Left renal cortex interstitium (tissue), 4 donors: ENCODE results near the gene NIPAL3. TPM values are rescaled to one million over a fixed set of nuclear protein-coding genes. Genes with fewer than 3 reads are reported as not detected.
"Not testable (repeated sequence)": the region's sequence is repeated elsewhere in the genome, so short reads cannot be mapped to it uniquely, and the experiment has no call there.

Experiments
- DNase-seq, 4 donors: peaks; one replicate each; pipeline ENCODE4 v3.0.0-alpha.2; 2013; ENCODE audit warnings: low read depth in 4 of 4, low spot score in 2 of 4, missing footprints in 1 of 4
- polyA plus RNA-seq, 4 donors: library from polyadenylated mRNA; unstranded; fragments of 120-200 nt; gene quantifications; one replicate each; pipeline ENCODE4 v1.2.1, GENCODE V29; 2013; ENCODE audit not compliant: insufficient read length in 4 of 4

The NIPAL3 gene
- polyA plus RNA-seq, 4 donors: 20.4 to 22.7 (median 21.2) TPM

DNA sequence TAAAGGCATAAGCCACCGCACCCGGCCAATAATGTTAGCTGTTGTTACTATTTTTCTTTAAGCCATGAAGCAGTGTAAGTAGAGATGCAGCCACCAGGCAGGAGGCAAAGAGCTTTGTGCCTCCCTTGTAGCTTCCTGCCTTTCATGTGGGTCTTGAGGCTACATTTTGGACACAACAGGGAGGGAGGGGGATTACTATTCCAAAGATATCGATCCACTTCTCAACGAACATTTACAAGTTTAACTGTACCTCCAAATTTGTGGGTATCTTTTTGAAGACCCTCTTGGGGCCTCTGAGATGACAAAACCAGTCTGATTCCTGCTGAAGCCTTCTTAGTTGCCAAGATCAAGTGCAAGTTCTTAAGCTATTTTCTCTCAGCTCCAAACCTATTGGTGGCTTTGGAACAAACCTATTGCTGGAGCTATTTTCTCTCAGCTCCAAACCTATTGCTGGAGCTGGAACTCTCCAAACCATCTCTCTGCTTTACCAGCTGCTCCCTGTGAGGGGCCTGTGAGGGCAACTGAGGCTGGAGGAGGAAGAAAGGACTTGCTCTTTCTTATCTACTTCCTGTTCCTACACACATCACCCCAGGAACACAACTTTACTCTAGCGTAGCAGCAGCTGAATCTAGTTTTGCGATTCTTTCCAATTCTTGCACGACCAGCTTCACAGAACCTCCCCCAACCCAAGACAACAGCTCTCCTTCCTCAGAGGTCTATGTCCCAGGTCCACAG, 70.9 kb downstream of the NIPAL3 start:
- no peak for DNase-seq

DNA sequence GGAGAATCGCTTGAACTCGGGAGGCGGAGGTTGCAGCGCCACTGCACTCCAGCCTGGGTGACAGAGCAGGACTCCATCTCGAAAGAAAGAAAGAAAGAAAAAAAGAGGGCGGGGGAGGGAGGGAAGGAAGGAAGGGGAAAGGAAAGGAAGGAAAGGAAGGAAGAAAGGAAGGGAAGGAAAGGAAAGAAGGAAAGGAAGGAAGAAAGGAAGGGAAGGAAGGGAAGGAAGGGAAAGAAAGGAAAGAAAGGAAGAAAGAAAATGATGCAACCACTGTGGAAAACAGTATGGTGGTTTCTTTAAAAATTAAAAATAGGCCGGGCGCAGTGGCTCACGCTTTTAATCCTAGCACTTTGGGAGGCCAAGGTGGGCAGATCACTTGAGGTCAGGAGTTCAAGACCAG, 71.9 kb downstream of the NIPAL3 start:
- no peak for DNase-seq

DNA sequence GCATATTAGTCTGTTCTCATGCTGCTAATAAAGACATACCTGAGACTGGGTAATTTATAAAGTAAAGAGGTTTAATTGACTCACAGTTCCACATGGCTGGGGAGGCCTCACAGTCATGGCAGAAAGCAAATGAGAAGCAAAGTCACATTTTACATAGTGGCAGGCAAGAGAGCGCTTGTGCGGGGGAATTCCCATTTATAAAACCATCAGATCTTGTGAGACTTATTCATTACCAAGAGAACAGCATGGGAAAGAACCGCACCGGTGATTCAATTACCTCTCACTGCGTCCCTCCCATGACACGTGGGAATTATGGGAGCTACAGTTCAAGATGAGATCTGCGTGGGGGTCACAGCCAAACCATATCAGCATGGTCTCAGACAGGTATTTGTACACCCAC, 72.6 kb downstream of the NIPAL3 start:
- DNase-seq: not testable (repeated sequence)

DNA sequence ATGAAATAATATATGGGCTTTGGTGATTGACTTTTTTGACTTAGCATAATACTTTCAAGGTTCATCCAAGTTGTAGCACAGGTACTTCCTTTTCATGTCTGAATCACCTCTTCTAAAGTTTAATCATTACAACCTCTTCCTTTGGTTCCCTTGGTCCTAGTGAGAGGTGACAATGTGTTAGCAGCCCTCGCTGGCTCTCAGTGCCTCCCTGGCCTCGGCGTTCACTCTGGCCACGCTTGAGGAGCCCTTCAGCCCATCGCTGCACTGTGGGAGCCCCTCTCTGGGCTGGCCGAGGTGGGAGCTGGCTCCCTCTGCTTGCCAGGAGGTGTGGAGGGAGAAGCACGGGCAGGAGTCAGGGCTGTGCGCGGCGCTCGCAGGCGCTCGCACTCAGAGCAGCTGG, 74.1 kb downstream of the NIPAL3 start:
- DNase-seq: no peak

DNA sequence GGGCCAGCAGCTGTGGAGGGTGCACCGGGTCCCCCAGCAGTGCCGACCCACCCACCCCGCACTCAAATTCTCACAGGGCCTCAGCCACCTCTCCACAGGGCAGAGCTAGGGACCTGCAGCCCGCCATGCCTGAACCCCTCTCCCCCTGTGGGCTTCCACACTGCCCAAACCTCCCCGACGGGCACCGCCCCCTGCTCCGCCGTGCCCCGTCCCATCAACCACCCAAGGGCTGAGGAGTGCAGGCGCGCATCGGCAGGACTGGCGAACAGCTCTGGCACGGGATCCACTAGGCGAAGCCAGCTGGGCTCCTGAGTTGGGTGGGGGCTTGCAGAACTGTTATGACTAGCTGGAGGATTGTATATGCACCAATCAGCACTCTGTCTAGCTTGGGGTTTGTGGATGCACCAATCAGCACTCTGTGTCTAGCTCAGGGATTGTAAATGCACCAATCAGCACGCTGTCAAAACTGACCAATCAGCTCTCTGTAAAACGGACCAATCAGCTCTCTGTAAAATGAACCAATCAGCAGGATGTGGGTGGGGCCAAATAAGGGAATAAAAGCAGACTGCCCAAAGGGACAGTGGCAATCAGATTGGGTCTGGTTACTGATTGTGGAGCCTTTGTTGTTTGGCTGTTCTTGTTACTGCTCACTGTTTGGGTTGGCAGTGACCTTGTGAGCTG, 74.6 kb downstream of the NIPAL3 start:
- DNase-seq: no peak

DNA sequence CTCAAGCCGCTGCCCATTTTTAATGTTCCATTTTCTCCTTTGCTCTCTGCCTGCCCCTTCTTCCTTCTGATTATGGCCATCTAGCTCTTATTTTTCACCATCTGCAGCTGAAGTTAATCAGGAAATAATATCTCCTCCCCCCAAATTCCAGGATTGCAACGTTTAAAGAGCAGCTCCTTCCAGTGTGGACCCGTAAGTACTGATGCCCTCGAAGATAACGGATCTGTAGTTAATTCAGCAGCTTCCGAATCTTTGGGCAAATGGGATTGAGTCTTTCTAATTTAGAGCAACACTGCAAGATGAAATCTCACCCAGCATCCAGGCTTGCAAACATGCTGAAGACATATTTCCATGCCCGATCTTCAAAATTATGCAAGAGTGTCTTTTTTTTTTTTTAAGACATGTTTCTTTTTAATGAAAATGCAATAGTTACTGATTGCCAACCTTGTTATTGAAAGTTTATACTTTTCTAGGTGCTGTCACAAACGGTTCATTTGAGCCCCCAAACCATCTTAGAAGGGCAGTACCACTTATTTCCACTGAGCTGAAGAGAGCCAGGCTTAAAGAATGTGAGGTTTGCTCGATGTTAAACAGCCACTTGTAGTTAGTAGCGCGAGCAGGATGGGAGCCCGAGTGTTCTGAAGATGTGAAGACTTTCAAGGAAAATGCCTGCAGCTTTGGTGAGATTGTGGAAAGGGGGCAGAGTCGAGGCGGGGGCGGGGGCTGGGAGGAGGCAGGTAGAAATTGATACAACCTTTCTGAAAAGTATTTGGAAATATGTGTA, 76.2 kb downstream of the NIPAL3 start:
- DNase-seq: no peak

DNA sequence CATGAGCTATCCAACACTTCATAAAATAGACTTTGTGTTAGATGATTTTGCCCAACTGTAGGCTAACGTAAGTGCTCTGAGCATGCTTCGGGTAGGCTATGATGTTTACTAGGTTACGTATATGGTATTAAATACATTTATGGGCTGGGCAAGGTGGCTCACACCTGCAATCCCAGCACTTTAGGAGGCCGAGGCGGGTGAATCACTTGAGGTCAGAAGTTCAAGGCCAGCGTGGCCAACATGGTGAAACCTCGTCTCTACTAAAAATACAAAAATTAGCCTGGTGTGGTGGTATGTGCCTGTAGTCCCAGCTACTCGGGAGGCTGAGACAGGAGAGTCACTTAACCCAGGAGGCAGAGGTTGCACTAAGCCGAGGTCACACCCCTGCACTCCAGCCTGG, 77.3 kb downstream of the NIPAL3 start:
- DNase-seq: not testable (repeated sequence)

DNA sequence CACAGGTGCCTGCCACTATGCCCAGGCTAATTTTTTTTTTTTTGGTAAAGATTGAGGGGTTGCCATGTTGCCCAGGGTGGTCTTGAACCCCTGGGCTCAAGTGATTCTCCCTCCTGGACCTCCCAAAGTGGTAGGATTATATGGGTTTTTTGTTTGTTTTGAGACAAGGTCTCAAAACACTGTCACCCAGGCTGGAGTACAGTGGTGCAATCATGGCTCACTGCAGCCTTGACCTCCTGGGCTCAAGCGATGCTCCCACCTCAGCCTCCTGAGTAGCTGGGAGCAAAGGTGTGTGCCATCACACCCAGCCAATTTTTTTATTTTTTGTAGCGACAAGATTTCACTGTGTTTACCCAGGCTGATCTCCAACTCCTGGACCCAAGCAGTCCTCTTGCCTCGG, 78.2 kb downstream of the NIPAL3 start:
- DNase-seq: no peak

DNA sequence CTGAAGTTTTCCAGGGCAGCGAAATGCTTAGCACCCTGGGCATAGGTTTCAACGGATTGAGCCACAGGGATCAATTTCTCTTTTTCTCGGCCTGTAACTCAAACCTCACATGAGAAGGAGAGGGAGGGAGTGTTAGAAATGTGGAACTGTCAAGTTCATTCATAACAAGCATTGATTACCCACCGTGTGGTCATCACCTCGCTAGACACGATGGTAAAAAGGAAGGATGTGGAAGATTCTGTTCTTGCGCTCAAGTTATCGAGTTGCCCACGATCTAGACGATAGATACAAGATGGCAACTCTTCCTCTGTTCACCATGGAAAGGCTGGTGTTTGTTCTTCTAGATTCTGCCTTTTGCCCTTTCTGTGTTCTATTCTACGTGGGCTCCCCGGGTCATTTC, 83.0 kb downstream of the NIPAL3 start:
- DNase-seq: no peak

DNA sequence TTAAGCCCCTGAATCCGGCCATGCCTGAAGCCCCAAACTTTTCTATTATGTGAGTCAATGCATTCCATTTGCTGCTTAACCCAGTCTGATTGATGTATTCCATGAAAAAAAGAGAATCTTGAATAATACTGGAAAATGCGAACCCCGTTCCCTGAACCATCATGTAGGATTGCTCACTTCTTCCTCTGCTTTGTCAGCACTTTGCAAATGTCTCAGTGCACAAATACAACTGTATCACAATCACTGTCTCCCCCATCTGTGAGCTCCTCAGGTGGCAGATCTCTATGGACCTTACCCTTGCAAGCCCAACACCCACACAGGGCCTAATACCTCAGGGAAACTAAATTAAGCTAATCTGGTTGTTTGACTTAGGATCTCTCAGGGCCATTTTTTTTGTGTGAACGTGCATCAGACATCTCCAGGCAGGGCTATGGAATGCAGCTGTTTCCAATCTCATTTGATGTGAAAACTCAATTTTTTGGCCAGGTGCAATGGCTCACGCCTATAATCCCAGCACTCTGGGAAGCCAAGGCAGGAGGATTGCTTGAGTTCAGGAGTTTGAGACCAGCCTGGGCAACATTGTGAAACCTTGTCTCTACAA, 84.9 kb downstream of the NIPAL3 start:
- DNase-seq: no peak

DNA sequence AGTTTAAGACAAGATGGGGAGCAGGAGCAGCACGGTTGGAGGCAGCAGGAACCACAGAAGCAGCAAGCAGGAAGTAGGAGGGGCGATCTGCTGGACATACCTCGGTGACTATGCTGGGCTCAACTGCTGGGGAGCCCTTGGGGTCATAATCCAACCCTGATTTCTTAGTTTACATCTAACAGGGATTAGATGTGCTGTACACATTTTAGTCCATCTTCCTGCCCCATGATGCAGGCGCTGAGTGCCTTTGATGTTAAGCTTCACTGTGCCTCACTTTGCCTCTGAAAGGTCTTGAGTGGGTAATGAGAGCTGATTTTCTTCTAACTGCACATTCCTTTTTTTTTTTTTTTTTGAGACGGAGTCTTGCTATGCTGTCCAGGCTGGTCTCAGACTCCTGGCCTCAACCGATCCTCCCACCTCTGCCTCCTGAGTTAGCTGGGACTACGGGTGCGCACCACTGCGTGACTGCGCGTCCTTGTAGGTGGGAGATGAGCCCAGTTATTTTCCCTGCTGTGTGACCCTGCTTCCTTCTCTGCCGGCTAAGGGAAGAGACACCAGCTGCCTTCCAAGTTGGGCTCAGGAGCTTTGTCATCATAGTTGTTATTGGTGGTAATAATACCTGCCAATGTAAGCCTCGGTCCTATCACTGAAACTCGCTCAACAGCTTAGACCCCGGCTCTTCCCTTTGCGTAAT, 85.9 kb downstream of the NIPAL3 start:
- no peak for DNase-seq

DNA sequence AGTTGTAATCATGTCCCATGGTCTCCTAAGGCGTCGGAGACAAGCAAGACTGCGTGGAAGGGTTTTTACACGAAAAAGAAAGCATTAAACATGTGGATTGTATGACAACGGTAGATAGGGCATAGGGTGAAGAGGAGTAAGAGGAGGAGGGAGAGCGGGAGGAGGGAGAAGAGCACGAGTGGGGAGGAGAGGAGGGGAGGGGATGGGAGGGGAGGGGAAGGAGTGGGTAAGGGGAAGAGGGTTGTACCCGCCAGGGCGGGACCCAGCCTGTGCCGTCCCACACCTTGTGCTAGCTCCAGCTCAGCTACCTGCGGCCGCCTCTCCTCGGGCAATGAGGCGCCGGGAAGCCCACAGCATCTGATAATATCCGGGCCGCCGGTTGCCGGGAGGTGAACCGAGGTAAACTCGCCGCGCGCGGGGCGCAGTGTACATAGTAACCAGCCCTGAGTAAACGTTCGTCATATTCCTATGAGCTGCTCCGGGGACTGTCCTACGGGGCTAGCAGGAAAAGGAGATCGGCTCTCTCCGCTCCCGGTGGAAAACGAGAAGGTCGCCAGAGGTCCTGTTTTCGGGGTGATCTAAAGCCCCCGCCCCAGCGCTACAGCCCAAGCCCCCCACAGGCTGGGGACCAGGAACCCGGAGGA, 86.6 kb downstream of the NIPAL3 start:
- peak in 2 of 4 donors; percentile 41 to 42 for DNase-seq

DNA sequence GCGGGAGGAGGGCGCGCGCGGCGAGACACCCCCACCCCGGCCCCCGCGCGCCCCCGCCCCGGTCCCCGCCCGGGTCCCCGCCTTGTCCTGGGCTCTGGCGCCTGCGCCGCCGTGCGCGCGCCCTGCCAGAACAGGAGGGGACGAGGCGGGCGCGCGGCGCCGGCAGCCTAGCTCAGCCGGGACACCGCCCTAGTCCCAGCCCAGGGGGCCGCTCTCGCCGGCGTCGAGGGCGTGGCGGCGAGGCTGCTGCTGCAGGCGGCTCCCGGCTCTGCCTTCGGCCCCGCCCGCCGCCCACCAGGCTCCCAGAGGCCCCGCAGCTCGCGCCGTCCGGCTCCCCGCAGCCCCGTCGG, 87.1 kb downstream of the NIPAL3 start, which contains the start of gene RCAN3:
TSS of gene RCAN3 (plus strand) at position 128 of the 350 bp plus-strand sequence. CDS start 11,537 bp downstream, outside the sequence.
- DNase-seq: peak in 3 of 4 donors; percentile 64 to 78 (median 72)

DNA sequence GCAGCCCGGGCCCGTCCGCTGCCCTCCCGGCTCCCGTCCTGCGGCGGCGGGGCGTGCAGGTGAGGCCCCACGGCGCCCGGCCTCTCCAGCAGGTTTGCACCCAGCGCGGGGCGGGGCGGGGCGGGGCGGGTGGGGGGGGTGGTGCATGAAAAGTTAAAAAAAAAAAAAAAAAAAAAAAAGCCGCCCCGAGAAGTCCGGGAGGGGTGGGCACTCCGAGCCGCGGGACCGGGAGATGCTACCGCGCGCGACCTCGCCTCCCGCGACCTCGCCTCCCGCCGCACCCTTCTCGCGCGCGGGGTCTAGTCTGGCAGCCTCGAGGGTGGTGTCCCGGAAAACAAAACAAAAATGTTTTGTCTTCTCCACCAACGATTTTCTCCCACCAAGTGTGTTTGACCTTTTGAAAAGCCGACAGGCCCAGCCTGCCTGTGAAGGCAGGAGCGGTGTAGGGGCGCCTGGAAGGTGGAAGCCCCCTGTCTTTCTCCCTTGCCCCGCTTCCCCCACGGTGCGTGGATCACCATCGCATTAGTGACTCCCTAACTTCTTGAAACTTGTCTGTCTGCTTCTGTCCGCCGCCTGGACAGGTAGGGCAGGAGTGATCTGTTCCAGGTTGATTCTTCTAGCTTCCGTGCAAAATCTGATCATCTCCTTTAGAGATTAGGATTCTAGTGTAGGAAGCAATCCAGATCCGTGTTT, 87.6 kb downstream of the NIPAL3 start:
- DNase-seq: no peak

DNA sequence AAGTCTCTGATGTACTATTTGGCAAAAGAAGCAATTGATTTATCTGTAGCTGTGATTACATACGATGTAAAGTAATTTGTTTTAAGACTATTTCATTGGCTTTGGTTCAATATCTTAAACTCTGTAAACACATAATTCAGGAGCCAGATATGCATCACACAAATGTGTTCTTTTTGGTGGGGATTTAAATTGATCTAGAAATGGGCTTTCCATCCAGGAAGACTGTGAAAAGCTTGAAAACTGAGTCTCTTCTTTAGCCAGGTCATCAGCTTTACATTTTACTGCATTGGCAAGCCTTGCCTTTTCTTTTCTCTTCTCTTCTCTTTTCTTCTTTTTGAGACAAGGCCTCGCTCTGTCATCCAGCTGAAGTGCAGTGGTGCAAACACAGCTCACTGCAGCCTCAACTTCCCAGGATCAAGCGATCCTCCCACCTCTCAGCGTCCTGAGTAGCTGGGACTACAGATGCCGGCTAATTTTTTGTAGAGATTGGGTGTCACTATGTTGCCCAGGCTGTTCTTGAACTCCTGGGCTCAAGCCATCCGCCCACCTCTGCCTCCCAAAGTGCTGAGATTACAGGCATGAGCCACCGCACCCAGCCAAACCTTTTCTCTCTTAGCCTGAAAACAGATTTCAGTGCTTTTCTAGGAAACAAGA, 88.4 kb downstream of the NIPAL3 start:
- no peak for DNase-seq

DNA sequence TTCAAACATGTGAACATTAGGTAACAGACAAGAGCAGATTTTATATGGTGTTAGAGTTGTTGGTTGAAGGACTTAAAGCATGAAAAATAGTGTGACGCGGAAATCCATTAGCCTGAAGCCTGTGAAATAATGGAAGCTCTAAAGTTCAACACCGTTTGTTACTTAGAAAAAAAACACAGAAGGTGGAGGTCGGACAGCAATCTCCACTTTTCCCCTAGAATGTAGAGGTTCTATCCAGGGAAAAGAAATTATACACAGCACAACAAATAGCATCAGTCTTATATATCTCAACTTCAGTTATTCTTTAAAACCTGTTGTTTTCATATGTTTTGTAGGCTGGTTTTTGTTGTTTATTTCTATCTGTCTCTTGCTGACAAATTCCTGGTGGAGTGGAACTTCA, 89.0 kb downstream of the NIPAL3 start:
- no peak for DNase-seq

DNA sequence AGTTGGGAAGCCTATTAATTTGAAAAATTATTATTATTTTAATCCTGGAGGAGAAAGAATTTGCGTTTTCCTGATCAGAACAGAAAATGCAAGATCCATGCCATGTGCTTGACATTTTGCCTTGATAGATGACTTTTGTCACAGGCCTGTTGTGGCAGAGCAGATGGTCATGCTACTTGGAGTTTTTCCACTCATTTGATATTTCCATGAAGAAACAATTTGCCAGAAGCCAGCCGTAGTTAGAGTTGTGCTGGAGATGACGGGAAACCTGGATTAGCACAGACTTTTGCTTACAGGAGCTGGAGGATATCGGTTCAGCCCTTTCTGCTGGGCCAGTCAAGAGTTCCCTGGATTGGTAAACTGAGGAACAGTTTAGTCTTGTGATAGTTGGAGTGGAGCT, 90.2 kb downstream of the NIPAL3 start:
- no peak for DNase-seq

DNA sequence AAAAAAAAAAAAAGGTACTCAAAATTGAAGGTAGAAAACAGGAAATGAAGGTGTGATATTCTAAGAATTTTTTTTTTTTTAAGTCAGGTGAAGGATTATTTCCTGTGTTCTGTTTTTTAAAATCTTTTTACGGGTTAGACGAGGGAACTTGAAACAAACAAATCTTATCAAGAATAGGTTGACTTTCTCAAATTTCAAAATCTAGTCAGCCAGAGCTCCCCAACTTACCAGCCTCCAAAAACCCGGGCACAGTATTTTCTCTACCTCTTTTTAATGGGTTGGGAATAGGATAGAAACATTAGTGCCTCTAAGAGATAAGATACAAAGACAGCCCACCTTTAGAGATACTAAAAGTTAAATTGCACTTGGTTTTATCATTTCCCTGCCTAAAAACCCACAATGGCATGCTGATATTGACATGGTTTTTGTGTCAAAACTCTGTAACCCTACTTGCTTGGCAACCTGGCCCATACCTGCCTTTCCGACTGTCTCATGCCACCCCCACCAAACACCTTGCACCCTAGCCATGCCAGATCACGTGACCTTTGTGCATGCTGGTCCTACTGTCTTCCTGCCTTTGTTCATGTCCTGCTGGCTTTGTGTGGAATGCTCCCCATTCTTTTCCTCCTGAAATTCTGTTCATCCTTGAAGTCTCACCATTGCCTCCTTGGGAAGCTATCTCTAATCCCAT, 91.2 kb downstream of the NIPAL3 start:
- DNase-seq: no peak
